ENCODE measurements around the gene LPO. TPM values are rescaled to one million over a fixed set of nuclear protein-coding genes. Genes with fewer than 3 reads are reported as not detected.

Gene LPO
- total and polyA plus RNA-seq, 2 donors (not counting 3 experiments of a cell fraction or from before 2014, with no cell fraction given) = not detected

DNA sequence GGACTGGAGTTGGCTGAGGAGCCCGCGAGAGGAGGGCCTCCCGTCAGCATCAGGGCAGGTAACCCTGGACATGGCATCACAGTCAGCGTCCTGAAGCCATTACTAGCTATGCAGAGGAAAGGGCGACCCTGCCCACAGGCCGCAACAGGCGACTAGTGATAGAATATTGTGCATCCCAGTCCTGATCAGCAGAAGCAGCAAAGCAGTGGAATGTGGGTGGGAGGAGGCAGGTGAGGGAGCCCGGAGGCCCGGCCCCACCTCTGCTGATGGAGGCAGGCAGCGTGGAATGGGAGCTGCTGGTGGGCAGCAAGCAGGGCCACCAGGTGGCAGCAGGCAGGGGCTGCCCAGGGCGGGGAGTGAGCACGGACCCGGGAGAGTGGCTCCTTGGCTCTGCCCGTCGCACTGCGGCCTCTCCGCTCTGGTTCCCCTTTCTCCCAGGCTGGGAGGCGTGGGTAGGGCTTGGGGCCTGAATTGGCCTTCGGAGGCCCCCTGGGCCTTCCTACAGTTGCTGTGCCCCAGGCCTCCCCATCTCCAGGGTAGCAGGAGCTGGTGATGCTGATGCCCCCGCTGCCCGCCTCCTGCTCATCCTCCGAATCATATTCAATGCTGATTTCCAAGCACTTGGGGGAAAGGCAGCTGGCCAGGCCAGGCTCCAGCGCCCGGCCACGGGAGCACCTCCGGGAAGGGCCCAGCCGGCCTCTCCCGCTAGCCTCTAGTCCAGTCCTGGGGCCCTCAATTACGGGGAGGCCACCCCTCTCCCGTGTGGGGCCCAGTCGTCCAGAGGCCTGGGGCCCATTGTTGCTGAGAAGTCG lies 70.0 kb downstream of the LPO start:
- no peaks in the 10 kb centered on the region for H3K36me3 ChIP-seq (ENCODE audit: control insufficient read depth in 2 of 2, extremely low read depth in 1 of 2, insufficient read depth in 2 of 2, low read length in 2 of 2)
- no peak overlapping the region for H3K27ac ChIP-seq (ENCODE audit: insufficient read depth, low read depth, low read length)
- CTCF ChIA-PET = interaction anchor here (0.8 to 2.8 kb wide), 8 partner anchors 9 to 142 kb away, joined by 3 to 26 read pairs (median 4); partner anchors contain the start of genes RNF43, SUPT4H1 and TSPOAP1
- H3K27me3 ChIP-seq (ENCODE audit: control insufficient read depth in 2 of 2, insufficient read depth in 2 of 2, low read length in 2 of 2) = no peaks in the 10 kb centered on the region
- dilution Hi-C loops (cut with MboI; ENCODE audit: extremely low pct_ligation_motif_present, low sequenced_read_pairs) (no loop called here), intact Hi-C loops (cut with micrococcal nuclease) (loop anchor here (1.0 kb wide), 1 partner anchor 139 kb away; no protein-coding TSS in a partner anchor)
- H3K9ac ChIP-seq (replicated peaks; ENCODE audit: extremely low read depth, insufficient read depth, low read length) = no peak overlapping the region
- no peaks in the 10 kb centered on the region for H3K79me2 ChIP-seq (ENCODE audit: control insufficient read depth, insufficient read depth, low read length)
- no peaks in the 10 kb centered on the region for H3K9me3 ChIP-seq (replicated peaks; ENCODE audit: control insufficient read depth, insufficient read depth, low read length)
- DNase-seq (ENCODE audit: low read depth, low spot score) (no peak), FAIRE-seq (no peak)
- TF ChIP-seq POLR2A (IDR thresholded peaks at IDR 0.05; ENCODE audit: low read depth, low read length) = no peak
- TF ChIP-seq MYC (IDR thresholded peaks at IDR 0.05; ENCODE audit: low read depth, low read length) = no peak
- no peak for TF ChIP-seq JUN (IDR thresholded peaks at IDR 0.05; ENCODE audit: borderline replicate concordance, insufficient read depth, insufficient read length, low read depth)
- TF ChIP-seq, protein P1, sequence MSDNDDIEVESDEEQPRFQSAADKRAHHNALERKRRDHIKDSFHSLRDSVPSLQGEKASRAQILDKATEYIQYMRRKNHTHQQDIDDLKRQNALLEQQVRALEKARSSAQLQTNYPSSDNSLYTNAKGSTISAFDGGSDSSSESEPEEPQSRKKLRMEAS (IDR thresholded peaks at IDR 0.05; ENCODE audit: insufficient read depth, insufficient read length) = no peak
- TF ChIP-seq POLR2AphosphoS5 (IDR thresholded peaks at IDR 0.05; ENCODE audit: insufficient read depth, low read depth, low read length) = no peak
- TF ChIP-seq EZH2 (IDR thresholded peaks at IDR 0.05; ENCODE audit: borderline replicate concordance, low read depth, low read length, severe bottlenecking) = no peak
- TF ChIP-seq, protein P2, sequence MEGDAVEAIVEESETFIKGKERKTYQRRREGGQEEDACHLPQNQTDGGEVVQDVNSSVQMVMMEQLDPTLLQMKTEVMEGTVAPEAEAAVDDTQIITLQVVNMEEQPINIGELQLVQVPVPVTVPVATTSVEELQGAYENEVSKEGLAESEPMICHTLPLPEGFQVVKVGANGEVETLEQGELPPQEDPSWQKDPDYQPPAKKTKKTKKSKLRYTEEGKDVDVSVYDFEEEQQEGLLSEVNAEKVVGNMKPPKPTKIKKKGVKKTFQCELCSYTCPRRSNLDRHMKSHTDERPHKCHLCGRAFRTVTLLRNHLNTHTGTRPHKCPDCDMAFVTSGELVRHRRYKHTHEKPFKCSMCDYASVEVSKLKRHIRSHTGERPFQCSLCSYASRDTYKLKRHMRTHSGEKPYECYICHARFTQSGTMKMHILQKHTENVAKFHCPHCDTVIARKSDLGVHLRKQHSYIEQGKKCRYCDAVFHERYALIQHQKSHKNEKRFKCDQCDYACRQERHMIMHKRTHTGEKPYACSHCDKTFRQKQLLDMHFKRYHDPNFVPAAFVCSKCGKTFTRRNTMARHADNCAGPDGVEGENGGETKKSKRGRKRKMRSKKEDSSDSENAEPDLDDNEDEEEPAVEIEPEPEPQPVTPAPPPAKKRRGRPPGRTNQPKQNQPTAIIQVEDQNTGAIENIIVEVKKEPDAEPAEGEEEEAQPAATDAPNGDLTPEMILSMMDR (IDR thresholded peaks at IDR 0.05; ENCODE audit: extremely low read depth in 1 of 2, insufficient read depth in 1 of 2, low read depth in 1 of 2, low read length in 2 of 2) = peak; percentile 18 to 63
- TF ChIP-seq GATA2 (IDR thresholded peaks at IDR 0.05; ENCODE audit: insufficient read depth, insufficient read length, low read depth, low read length) = no peak
- H3K9me1 ChIP-seq (replicated peaks; ENCODE audit: control insufficient read depth, extremely low read depth, insufficient read depth, low read length) = no peaks in the 10 kb centered on the region
- H3K4me1 ChIP-seq (ENCODE audit: control insufficient read depth, extremely low read depth, insufficient read depth, low read length) = no peaks in the 10 kb centered on the region
- no peak overlapping the region for H3K4me3 ChIP-seq (replicated peaks in 1 of 3; ENCODE audit: insufficient read depth in 1 of 3, low read depth in 1 of 3, low read length in 3 of 3)
- POLR2A ChIA-PET = no interaction called here
- no peaks in the 10 kb centered on the region for H4K20me1 ChIP-seq (replicated peaks; ENCODE audit: control insufficient read depth, extremely low read depth, insufficient read depth, low read length)
- H3K4me2 ChIP-seq (ENCODE audit: insufficient read depth, low read length) = no peak overlapping the region
- no TSS peak for BruUV-seq (replicated peaks)
- no peak overlapping the region for H2AFZ ChIP-seq (ENCODE audit: low read depth, low read length)

Measured in endothelial cell of umbilical vein (primary cell).